DMS153 treated with DMSO at 0.1 percent for 48 hours (cell line): ENCODE results near the gene TRPV3.

ENCODE experiments used
- DNase-seq: peaks from one replicate; lab custom pipeline; 2025; ENCODE audit not compliant: unreplicated experiment; lab: John Stamatoyannopoulos, UW

Gene TRPV3

GRCh38 chr17:3547628-3548027 is 10.0 kb downstream of the TRPV3 start:
- DNase-seq, result no peak

- no peak for DNase-seq
Measured at GRCh38 chr17:3546997-3547396, 10.6 kb downstream of the TRPV3 start.

- no peak for DNase-seq
Measured at GRCh38 chr17:3546521-3546920, 11.1 kb downstream of the TRPV3 start.

GRCh38 chr17:3545151-3545550 is 12.5 kb downstream of the TRPV3 start:
- no peak for DNase-seq

- no peak for DNase-seq
Measured at GRCh38 chr17:3544365-3544764, 13.2 kb downstream of the TRPV3 start.

GRCh38 chr17:3543453-3543852 is 14.2 kb downstream of the TRPV3 start:
- no peak for DNase-seq

GRCh38 chr17:3542410-3543088 is 15.1 kb downstream of the TRPV3 start:
- DNase-seq, result no peak

GRCh38 chr17:3539881-3540540 is 17.6 kb downstream of the TRPV3 start:
- no peak for DNase-seq

GRCh38 chr17:3536716-3537115 is 20.9 kb downstream of the TRPV3 start:
- DNase-seq, result no peak

GRCh38 chr17:3535253-3535995 is 22.2 kb downstream of the TRPV3 start:
- no peak for DNase-seq

GRCh38 chr17:3534881-3535252 is 22.7 kb downstream of the TRPV3 start:
- no peak for DNase-seq

GRCh38 chr17:3533752-3534151 is 23.9 kb downstream of the TRPV3 start:
- no peak for DNase-seq

GRCh38 chr17:3532859-3533142 is 24.8 kb downstream of the TRPV3 start:
- no peak for DNase-seq

GRCh38 chr17:3532106-3532858 is 25.3 kb downstream of the TRPV3 start:
- no peak for DNase-seq

GRCh38 chr17:3531266-3532101 is 26.1 kb downstream of the TRPV3 start:
- DNase-seq, result no peak

GRCh38 chr17:3529817-3530741 is 27.5 kb downstream of the TRPV3 start:
- no peak for DNase-seq

- no peak for DNase-seq
Measured at GRCh38 chr17:3528880-3529511, 28.6 kb downstream of the TRPV3 start.

- no peak for DNase-seq
Measured at GRCh38 chr17:3528403-3528851, 29.2 kb downstream of the TRPV3 start.

GRCh38 chr17:3527896-3528295 is 29.7 kb downstream of the TRPV3 start:
- no peak for DNase-seq
